Left lung (tissue), 10 donors: ENCODE measurements around the gene SIPA1L3. TPM values are rescaled to one million over a fixed set of nuclear protein-coding genes. Genes with fewer than 3 reads are reported as not detected.

ENCODE experiments used
- ATAC-seq: fragments of 200-7000 bp; cut with Tn5 transposase; one replicate; pipeline ENCODE4 v1.9.1; 2020; ENCODE audit warnings: moderate library complexity
- DNase-seq, 4 donors: peaks; one replicate each; pipeline ENCODE4 v3.0.0-alpha.2; 2013 to 2020
- H3K27ac ChIP-seq, 2 donors: fragments of 200-600 bp; sonication (generic) in 1 of 2; one replicate each; pipeline versions ENCODE4 v1.5.0 to v1.8.0; 2020 to 2021
- H3K27me3 ChIP-seq, 2 donors: fragments of 200-600 bp; sonication (generic) in 1 of 2; one replicate each; pipeline versions ENCODE4 v1.5.0 to v1.8.0; 2020 to 2021
- H3K36me3 ChIP-seq, 2 donors: fragments of 200-600 bp; sonication (generic) in 1 of 2; one replicate each; pipeline versions ENCODE4 v1.5.0 to v1.8.0; 2020 to 2021
- H3K4me1 ChIP-seq, 2 donors: fragments of 200-600 bp; one replicate each; pipeline ENCODE4 v1.8.0; 2021
- H3K4me3 ChIP-seq, 2 donors: fragments of 200-600 bp; sonication (generic) in 1 of 2; one replicate each; pipeline versions ENCODE4 v1.5.0 to v1.8.0; 2020 to 2021; ENCODE audit warnings: mild to moderate bottlenecking in 1 of 2
- H3K9me3 ChIP-seq, 2 donors: fragments of 200-600 bp; sonication (generic) in 1 of 2; one replicate each; pipeline versions ENCODE4 v1.5.0 to v1.8.0; 2020 to 2021
- CTCF ChIP-seq, 2 donors: fragments of 200-600 bp; sonication (generic) in 1 of 2; IDR thresholded peaks; one replicate each; pipeline versions ENCODE4 v1.5.0 to v1.8.0; 2021; ENCODE audit warnings: antibody characterized with exemption in 2 of 2
- intact Hi-C, 2 donors: fragments of 100-400 bp; cut with DNase I; formaldehyde crosslinking; loops; one replicate each; pipeline versions ENCODE4 v1.11.2 to v1.14.2; 2022
- polyA plus RNA-seq, 6 donors: library from polyadenylated mRNA; unstranded; fragments of 120-200 nt; gene quantifications; one replicate each; pipeline ENCODE4 v1.2.1, GENCODE V29; 2013; ENCODE audit not compliant: insufficient read length in 6 of 6
- total RNA-seq, 2 donors: library from RNA; stranded (reverse); fragmentation: NEBNext Ultra II Directional; extraction: Animal tissue kit (Norgen Biotek cat#: 25700); gene quantifications; one replicate each; pipeline ENCODE4 v1.2.1, GENCODE V29; 2021
- donor health status: DM: no; HTN: yes; CAD: no.
- donor health status: DM: no; HTN: no; CAD: no.

SIPA1L3 gene
- total and polyA plus RNA-seq, 8 donors: 22.7 to 59.0 (median 27.4) TPM

GRCh38 chr19:38095411-38096308 is 188.7 kb downstream of the SIPA1L3 start:
- Histone ChIP-seq H3K27ac (no peak overlapping the region), H3K4me3 (no peak overlapping the region), H3K4me1 (peaks cover 0 to 5% of the 10 kb centered on the region in 2 donors), H3K36me3 (peaks cover 0 to 14% of the 10 kb centered on the region in 2 donors), H3K9me3 (peaks cover 0 to 8% of the 10 kb centered on the region in 2 donors), H3K27me3 (no peaks in the 10 kb centered on the region)
- DNase-seq (peak in 3 of 4 donors; percentile 49 to 77 (median 63)), ATAC-seq (peak; percentile 95)
- TF ChIP-seq CTCF (IDR thresholded peaks at IDR 0.05): peak; percentile 71 to 72
- intact Hi-C loops: no loop called here

- no peaks in the 10 kb centered on the region for H3K27me3 ChIP-seq
- H3K27ac ChIP-seq: no peak overlapping the region
- H3K36me3 ChIP-seq: peaks cover 0 to 54% of the 10 kb centered on the region in 2 donors
- intact Hi-C loops: no loop called here
- DNase-seq (peak in 1 of 4 donors; percentile 74), ATAC-seq (no peak)
- peaks cover 0 to 5% of the 10 kb centered on the region in 2 donors for H3K4me1 ChIP-seq
- no peak for TF ChIP-seq CTCF (IDR thresholded peaks at IDR 0.05)
- peaks cover 0 to 8% of the 10 kb centered on the region in 2 donors for H3K9me3 ChIP-seq
- no peak overlapping the region for H3K4me3 ChIP-seq
Observed at GRCh38 chr19:38099966-38100365, 193.0 kb downstream of the SIPA1L3 start.

- ATAC-seq (no peak), DNase-seq (no peak)
- H3K36me3 ChIP-seq: peaks cover 0 to 60% of the 10 kb centered on the region in 2 donors
- peaks cover 0 to 3% of the 10 kb centered on the region in 2 donors for H3K4me1 ChIP-seq
- no peak overlapping the region for H3K27ac ChIP-seq
- no peak overlapping the region for H3K4me3 ChIP-seq
- intact Hi-C loops: no loop called here
- H3K27me3 ChIP-seq: no peaks in the 10 kb centered on the region
- no peak for TF ChIP-seq CTCF (IDR thresholded peaks at IDR 0.05)
- H3K9me3 ChIP-seq: peaks cover 0 to 8% of the 10 kb centered on the region in 2 donors
Observed at GRCh38 chr19:38100589-38100988, 193.6 kb downstream of the SIPA1L3 start.

- no peak overlapping the region for H3K27ac ChIP-seq
- H3K9me3 ChIP-seq: peaks cover 0 to 8% of the 10 kb centered on the region in 2 donors
- H3K27me3 ChIP-seq: no peaks in the 10 kb centered on the region
- peak in 1 of 4 donors; percentile 38 for DNase-seq
- intact Hi-C loops: no loop called here
- TF ChIP-seq CTCF (IDR thresholded peaks at IDR 0.05): no peak
- H3K36me3 ChIP-seq: peaks cover 0 to 72% of the 10 kb centered on the region in 2 donors
- H3K4me3 ChIP-seq: no peak overlapping the region
- no peaks in the 10 kb centered on the region for H3K4me1 ChIP-seq
- no peak for ATAC-seq
Observed at GRCh38 chr19:38101723-38102122, 194.7 kb downstream of the SIPA1L3 start.

DNA sequence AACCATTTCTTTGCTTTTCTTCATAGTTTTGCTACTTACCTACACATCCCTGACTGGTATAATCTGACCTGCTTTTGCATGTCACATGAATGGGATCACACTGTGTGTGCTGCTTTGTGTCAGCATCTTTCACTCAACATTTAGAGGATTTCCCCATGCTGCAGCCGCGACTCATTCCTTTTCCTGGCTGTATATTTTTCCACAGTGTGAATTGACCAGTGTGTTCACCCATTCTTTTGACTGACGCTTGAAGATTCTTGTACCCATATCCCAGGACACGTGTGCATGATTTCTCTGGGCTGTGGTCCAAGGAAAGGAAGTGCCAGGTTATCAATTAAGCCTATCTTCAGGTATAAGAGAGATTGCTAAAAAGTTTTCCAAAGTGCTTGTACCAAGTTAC is 198.6 kb downstream of the SIPA1L3 start:
- Histone ChIP-seq H3K27ac (no peak overlapping the region), H3K27me3 (no peaks in the 10 kb centered on the region), H3K36me3 (peaks cover 0 to 97% of the 10 kb centered on the region in 2 donors), H3K9me3 (no peaks in the 10 kb centered on the region), H3K4me1 (no peaks in the 10 kb centered on the region), H3K4me3 (no peak overlapping the region)
- TF ChIP-seq CTCF (IDR thresholded peaks at IDR 0.05): no peak
- ATAC-seq: no peak
- no peak for DNase-seq
- intact Hi-C loops: no loop called here
